ENCODE data around the gene NEAT1.

The NEAT1 gene

DNA sequence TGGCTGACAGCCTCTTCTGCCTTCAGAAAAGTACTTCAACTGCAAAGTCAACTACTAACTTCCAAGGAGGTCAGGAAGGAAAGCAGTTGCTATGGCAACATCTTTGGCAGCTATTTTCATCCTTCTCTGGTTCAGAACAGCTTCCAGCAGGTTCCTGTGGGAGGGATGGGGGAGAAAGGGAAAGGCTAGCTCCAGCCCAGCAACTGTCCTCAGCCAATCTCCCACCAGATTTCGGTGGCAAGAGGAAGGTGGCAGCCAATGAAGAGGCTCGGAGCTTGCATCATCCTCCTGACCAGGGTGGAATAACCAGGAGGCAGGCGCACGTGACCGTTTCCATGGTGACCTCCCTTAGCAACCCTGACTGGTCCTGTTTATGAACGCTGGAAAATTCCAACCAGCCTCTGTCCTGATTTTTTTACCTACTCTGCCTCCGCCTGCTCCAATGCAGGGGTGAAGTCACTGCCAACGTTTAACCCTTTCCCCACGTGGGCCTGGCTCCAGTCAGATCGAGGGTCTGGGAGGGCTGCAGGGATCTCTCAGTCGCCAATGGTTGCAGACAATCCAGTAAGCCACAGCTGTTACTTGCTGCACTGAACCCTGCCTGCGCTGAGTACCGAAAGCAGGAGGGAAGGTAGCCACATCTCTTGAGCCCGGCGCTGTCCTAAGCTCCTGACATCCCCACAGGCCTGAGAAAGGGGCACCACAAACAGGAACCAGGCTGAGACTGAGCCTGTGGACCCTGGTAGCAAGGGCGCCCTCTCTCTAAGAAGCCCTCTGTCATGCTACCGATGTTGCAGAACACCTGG is 65.1 kb downstream of the NEAT1 start:
- DNase-seq: peak; percentile 100

DNA sequence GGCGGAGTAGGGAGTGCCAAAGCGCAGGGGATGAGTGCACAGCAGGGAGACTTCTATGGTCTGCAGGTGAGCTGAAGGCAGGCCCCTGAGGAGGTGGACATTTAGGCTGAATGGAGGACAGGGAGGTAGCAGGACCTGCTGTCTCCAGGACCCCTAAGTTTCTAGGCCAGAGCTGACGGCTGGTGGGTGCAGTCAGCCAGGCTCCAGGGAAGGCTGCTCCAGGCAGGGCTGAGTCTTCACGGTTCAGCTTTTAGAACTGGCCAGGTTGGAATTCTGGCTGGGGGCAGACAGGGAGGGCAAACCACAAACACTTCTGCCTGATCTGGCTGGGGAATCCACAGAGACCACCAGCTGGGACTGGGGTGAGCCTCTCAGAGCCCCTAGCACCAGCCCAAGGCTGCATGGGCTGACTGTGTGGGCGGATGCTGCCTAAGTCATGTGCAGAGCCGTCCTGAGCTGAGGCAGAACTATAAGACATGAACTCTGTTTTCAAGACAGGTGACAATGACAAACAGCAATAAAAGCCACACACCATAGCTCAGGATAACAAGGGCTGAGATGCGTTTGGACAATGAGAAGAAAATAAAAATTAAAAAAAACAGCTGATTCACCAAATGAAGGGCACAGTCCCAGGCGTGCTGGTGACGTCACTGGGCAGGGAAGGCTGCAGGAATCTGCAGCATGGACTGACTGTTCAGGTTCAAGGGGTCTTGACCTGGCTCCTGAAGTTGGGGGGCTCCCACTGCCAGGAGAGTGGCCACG is 65.9 kb downstream of the NEAT1 start:
- peak; percentile 63 for DNase-seq

DNA sequence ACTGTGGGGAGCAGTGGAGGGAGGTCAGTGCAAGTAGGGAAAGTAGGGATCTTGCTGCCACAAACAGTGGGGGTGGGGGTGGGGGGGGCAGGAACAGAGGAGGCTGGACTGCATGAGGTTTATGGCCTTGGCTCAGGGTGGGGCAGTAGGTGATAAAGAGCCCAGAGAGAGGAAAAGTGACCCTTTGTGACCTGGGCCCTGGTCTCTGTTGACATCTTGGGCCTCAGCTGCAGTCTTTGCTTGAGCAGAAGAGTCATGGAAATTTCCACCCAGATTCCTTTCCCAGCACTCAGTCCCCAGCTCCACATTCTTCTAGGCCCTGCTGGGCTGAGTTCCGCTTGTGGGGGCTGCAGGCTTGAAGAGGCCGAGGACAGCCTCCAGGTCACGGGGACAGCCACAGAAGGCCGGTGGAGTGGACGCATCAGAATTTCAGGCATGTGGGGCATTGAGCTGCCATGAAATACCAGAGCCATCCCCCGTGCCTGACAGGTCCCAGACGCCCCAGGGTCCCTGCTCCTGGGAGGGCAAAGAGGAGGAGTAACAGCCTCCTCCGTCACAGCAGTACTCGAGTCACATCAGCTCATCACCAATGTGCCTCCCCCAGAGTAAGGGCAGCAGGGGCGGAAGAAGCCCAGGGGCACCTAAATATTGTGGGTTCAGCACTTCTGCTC is 66.6 kb downstream of the NEAT1 start:
- DNase-seq: peak; percentile 89

DNA sequence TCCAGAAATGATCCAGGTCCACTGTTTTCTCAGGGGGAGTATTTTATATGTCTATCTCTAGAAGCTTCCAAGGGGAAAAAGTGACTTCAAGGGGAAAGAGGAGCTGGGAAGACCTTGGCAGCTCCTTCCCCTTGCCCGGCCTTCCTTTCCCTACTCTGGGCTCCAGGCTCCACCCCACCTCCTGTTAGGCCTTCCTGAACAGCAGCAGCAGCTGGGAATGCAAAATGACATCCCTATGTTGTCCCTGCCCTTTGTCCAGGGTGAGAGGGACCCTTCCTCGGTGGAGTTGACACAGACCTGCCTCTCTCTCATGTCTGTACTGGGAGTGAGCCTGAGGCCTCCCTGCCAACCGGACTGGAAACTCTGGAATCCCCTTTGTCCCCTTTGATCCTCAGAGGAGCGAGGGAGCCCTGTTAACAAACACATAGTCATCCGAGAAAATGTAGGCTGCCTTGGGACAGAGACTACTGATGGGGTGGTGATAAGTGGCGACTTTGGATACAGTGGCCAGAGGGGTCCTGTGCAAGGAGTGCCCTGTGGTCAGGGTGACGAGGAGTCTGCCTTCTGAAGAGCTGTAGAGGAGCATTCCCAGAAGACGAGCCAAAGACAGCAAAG is 67.2 kb downstream of the NEAT1 start:
- peak; percentile 64 for DNase-seq

DNA sequence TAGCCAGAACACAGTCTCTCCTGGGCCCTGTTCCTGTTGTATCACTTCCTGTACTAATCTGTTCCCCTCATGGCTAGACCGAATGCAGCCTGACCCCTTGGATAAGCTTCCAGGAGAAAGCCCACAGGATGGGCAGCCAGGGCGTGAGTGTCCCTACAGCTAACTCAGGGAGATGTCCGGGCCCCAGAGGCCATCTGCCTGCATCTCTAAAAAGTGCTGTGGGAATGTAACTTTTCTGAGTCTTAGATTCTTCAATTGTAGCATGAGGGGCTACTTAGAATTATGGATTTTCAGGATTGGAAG is 68.5 kb downstream of the NEAT1 start:
- DNase-seq: peak; percentile 5

DNA sequence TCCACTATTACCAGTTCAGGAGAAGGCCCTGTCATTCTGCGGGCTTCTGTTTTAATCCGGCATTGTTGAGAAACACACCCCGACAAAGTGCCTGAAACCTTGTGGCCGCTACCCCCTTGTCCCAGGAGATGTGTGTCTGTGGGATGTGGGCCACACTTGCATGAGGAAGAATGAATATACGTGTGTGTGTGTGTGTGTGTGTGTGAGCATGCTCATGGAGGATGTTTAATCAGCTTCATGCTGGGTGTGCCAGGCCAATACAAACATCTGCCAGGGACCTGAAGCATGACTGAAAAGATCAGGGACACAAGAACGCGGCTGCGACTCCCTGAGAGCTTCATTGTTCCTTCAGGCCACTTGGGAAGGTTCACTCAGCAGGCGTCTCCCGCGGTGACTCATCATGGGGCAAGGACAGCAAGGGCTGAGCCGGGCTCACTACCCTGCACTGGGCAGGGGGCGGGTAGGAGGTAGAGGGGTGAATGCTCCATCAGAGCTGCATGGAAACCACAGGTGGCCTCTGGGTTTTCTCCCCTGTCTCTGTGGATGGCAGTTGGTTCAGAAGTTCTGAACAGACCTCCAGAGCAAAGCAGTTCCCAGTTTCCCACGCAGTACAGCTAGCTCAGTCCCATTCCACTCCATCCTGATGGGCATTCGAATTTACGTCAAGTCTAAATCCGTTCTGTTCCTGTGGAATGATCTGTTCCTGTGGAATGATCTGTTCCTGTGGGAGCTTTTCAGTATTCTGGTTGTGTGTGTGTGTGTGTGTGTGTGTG is 69.2 kb downstream of the NEAT1 start:
- peak; percentile 91 for DNase-seq

DNA sequence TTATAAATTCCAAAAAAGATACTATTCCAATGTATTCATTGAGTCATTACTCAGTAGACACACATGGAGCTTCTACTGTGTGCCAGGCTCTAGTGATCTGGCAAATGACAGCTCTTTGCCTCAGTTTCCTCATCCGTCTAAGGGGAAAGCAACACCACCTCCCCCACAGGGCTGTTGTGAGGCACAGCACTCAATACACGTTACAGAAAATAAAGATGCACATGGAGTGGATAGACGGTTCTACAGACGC is 69.7 kb downstream of the NEAT1 start:
- no peak for DNase-seq

DNA sequence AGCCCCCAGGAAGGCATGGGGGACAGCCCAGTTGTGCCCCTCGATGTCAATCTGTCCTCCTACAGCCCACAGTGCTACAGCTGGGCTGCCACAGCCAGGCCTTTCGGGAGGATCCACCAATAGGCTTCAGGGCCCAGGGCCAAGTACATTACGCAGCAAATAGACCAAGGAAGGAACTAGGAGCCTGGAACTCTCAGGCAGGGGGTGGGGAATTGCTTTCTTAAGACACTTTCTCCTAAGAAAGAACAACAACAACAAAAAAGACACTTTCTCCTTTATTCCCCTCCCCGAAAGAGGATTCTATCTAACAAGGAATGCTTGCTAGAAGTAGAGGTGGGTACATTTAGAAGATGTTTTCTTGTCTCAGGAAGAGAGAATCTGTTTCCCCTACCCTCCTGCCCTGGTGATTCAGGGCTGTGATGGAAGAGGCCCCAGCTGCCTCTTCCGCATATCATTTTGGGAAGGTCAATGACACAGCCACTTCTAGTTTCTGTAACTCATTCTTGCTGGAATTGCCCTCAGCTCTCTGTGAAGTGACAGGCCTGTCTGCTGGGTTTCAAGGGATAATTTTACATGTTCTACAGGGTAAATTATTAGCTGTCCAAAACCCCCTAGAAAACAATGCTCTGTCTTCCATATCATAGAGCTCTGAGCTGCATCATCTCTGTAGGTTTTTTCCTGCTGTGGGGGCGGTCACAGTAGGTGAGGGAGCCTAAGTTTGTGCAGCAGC is 70.2 kb downstream of the NEAT1 start:
- DNase-seq: peak; percentile 91

DNA sequence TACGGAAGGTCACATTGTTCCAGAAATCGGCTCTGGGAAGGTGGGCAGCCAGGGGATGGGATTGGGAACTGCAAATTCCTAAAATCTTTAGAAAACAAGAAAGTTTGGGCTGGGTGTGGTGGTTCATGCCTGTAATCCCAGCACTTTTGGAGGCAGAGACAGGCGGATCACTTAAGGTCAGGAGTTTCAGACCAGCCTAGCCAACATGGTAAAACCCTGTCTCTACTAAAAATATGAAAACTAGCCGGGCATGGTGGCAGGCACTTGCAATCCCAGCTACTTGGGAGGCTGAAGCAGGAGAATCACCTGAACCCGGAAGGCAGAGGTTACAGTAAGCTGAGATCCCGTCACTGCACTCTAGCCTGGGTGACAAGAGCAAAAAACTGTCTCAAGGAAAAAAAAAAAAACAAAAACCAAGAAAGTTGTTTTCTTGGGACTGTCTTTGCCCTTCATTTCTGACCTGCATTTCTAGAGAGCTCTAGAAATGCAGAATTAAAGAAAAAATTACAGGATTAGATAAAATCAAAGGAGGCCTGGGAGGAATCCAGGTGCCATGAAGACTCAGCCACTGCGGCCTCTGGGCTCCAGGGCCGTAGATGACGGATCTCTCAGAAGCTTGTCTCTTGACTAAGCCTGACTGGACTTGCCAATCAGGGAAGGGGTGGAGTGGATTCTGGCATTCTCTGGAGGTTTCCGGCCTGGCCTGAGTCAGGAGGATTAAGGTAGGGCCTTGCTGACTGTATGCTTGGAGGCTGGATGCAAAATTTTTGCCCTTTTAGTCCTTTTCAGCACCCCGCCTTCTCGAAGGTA is 71.0 kb downstream of the NEAT1 start:
- peak; percentile 98 for DNase-seq
